ENCODE measurements around the gene RTN4RL1.

RTN4RL1 gene

GRCh38 chr17:1958134-1958881 is 66.8 kb downstream of the RTN4RL1 start:
- no peak overlapping the region for H3K4me3 ChIP-seq (ENCODE audit: low read depth, low read length)

GRCh38 chr17:1957037-1957436 is 68.1 kb downstream of the RTN4RL1 start:
- TF ChIP-seq MYC (IDR thresholded peaks at IDR 0.05; ENCODE audit: low read depth, low read length) (no peak), POLR2A (IDR thresholded peaks at IDR 0.05; ENCODE audit: extremely low read depth, insufficient read length) (no peak)
- TF ChIP-seq, protein P1, sequence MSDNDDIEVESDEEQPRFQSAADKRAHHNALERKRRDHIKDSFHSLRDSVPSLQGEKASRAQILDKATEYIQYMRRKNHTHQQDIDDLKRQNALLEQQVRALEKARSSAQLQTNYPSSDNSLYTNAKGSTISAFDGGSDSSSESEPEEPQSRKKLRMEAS (IDR thresholded peaks at IDR 0.05; ENCODE audit: low read depth, low read length): no peak
- TF ChIP-seq, protein P2, sequence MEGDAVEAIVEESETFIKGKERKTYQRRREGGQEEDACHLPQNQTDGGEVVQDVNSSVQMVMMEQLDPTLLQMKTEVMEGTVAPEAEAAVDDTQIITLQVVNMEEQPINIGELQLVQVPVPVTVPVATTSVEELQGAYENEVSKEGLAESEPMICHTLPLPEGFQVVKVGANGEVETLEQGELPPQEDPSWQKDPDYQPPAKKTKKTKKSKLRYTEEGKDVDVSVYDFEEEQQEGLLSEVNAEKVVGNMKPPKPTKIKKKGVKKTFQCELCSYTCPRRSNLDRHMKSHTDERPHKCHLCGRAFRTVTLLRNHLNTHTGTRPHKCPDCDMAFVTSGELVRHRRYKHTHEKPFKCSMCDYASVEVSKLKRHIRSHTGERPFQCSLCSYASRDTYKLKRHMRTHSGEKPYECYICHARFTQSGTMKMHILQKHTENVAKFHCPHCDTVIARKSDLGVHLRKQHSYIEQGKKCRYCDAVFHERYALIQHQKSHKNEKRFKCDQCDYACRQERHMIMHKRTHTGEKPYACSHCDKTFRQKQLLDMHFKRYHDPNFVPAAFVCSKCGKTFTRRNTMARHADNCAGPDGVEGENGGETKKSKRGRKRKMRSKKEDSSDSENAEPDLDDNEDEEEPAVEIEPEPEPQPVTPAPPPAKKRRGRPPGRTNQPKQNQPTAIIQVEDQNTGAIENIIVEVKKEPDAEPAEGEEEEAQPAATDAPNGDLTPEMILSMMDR (IDR thresholded peaks at IDR 0.05; ENCODE audit: low read depth, low read length): no peak
- no peak for DNase-seq (ENCODE audit: low read depth)
- no peak overlapping the region for H3K4me3 ChIP-seq (ENCODE audit: low read depth, low read length)

More at GRCh38 chr17:1958134-1958881, 66.8 kb downstream of the RTN4RL1 start:
- peak; percentile 18 for DNase-seq (ENCODE audit: low read depth)
- TF ChIP-seq MYC (IDR thresholded peaks at IDR 0.05; ENCODE audit: low read depth, low read length): no peak
- TF ChIP-seq POLR2A (IDR thresholded peaks at IDR 0.05; ENCODE audit: extremely low read depth, insufficient read length): no peak
- TF ChIP-seq, protein P2 (IDR thresholded peaks at IDR 0.05; ENCODE audit: low read depth, low read length): no peak
- TF ChIP-seq, protein P1 (IDR thresholded peaks at IDR 0.05; ENCODE audit: low read depth, low read length): no peak

DNA sequence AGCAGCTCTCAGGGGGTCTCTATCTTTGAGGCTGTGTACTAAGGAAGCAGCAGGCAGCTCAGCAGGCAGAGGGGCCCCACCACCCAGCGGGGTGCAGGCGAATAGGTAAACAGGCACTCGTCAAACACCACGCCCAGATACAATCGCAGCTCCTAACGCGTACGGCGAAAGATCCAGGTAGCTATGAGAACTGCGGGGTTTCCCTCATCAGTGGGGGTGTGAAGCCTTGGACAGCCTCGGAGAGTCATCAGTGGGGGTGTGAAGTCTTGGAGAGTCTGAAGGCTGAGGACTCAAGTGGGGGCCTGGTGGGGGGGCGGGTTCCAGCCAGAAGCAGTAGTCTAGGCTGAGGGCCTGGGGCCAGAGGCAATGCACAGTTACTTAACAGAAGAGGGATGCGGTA is 69.0 kb downstream of the RTN4RL1 start:
- DNase-seq (ENCODE audit: low read depth): no peak
- no peak overlapping the region for H3K4me3 ChIP-seq (ENCODE audit: low read depth, low read length)
- no peak for TF ChIP-seq POLR2A (IDR thresholded peaks at IDR 0.05; ENCODE audit: extremely low read depth, insufficient read length)
- TF ChIP-seq, protein P1 (IDR thresholded peaks at IDR 0.05; ENCODE audit: low read depth, low read length): no peak

GRCh38 chr17:1953831-1954230 is 71.3 kb downstream of the RTN4RL1 start:
- DNase-seq (ENCODE audit: low read depth): no peak
- H3K4me3 ChIP-seq (ENCODE audit: low read depth, low read length): no peak overlapping the region
- TF ChIP-seq MYC (IDR thresholded peaks at IDR 0.05; ENCODE audit: low read depth, low read length): no peak
- TF ChIP-seq, protein P2 (IDR thresholded peaks at IDR 0.05; ENCODE audit: low read depth, low read length): no peak

GRCh38 chr17:1951920-1952319 is 73.2 kb downstream of the RTN4RL1 start:
- TF ChIP-seq POLR2A (IDR thresholded peaks at IDR 0.05; ENCODE audit: extremely low read depth, insufficient read length): no peak
- DNase-seq (ENCODE audit: low read depth): peak; percentile 4
- H3K4me3 ChIP-seq (ENCODE audit: low read depth, low read length): no peak overlapping the region

- H3K4me3 ChIP-seq (ENCODE audit: low read depth, low read length): no peak overlapping the region
- no peak for DNase-seq (ENCODE audit: low read depth)
- no peak for TF ChIP-seq MYC (IDR thresholded peaks at IDR 0.05; ENCODE audit: low read depth, low read length)
- TF ChIP-seq, protein P1 (IDR thresholded peaks at IDR 0.05; ENCODE audit: low read depth, low read length): no peak
- no peak for TF ChIP-seq POLR2A (IDR thresholded peaks at IDR 0.05; ENCODE audit: extremely low read depth, insufficient read length)
- TF ChIP-seq, protein P2 (IDR thresholded peaks at IDR 0.05; ENCODE audit: low read depth, low read length): no peak
Observed at GRCh38 chr17:1949754-1950153, 75.4 kb downstream of the RTN4RL1 start.

- no peak overlapping the region for H3K4me3 ChIP-seq (ENCODE audit: low read depth, low read length)
Observed at GRCh38 chr17:1948517-1948825, 76.7 kb downstream of the RTN4RL1 start.

More at GRCh38 chr17:1948517-1948825, 76.7 kb downstream of the RTN4RL1 start:
- DNase-seq (ENCODE audit: low read depth): no peak
- TF ChIP-seq POLR2A (IDR thresholded peaks at IDR 0.05; ENCODE audit: extremely low read depth, insufficient read length) (no peak), MYC (IDR thresholded peaks at IDR 0.05; ENCODE audit: low read depth, low read length) (no peak)
- TF ChIP-seq, protein P1 (IDR thresholded peaks at IDR 0.05; ENCODE audit: low read depth, low read length): no peak
- TF ChIP-seq, protein P2 (IDR thresholded peaks at IDR 0.05; ENCODE audit: low read depth, low read length): no peak
